ENCODE measurements around the gene TMEM270.
A peak's percentile ranks its signal among the peaks of the same experiment; 100 is the strongest.

The TMEM270 gene

GRCh38 chr7:73887762-73888161 is 26.8 kb downstream of the TMEM270 start:
- no peak for DNase-seq (ENCODE audit: low read depth)

GRCh38 chr7:73888959-73889358 is 28.0 kb downstream of the TMEM270 start:
- no peak for DNase-seq (ENCODE audit: low read depth)

- DNase-seq (ENCODE audit: low read depth), result no peak
These were observed 29.7 kb downstream of the TMEM270 start for GRCh38 chr7:73890555-73891147.

GRCh38 chr7:73891178-73891885 is 30.4 kb downstream of the TMEM270 start:
- DNase-seq (ENCODE audit: low read depth), result no peak

- DNase-seq (ENCODE audit: low read depth), result no peak
These were observed 31.3 kb downstream of the TMEM270 start for GRCh38 chr7:73892003-73892999.

GRCh38 chr7:73893342-73894101 is 32.6 kb downstream of the TMEM270 start:
- DNase-seq (ENCODE audit: low read depth), result no peak

GRCh38 chr7:73894166-73894565 is 33.2 kb downstream of the TMEM270 start:
- no peak for DNase-seq (ENCODE audit: low read depth)

GRCh38 chr7:73894733-73895551 is 34.0 kb downstream of the TMEM270 start:
- peak; percentile 97 for DNase-seq (ENCODE audit: low read depth)

- DNase-seq (ENCODE audit: low read depth), result no peak
These were observed 34.7 kb downstream of the TMEM270 start for GRCh38 chr7:73895626-73896025.

- no peak for DNase-seq (ENCODE audit: low read depth)
These were observed 35.5 kb downstream of the TMEM270 start for GRCh38 chr7:73896454-73896853.

GRCh38 chr7:73899731-73900142 is 38.8 kb downstream of the TMEM270 start:
- DNase-seq (ENCODE audit: low read depth), result peak; percentile 90

- peak; percentile 33 for DNase-seq (ENCODE audit: low read depth)
These were observed 39.3 kb downstream of the TMEM270 start for GRCh38 chr7:73900286-73900685.

GRCh38 chr7:73901231-73901822 is 40.4 kb downstream of the TMEM270 start:
- DNase-seq (ENCODE audit: low read depth), result no peak

- DNase-seq (ENCODE audit: low read depth), result no peak
These were observed 41.1 kb downstream of the TMEM270 start for GRCh38 chr7:73901823-73902597.

GRCh38 chr7:73903321-73904218 is 42.6 kb downstream of the TMEM270 start:
- no peak for DNase-seq (ENCODE audit: low read depth)

GRCh38 chr7:73904219-73905137 is 43.5 kb downstream of the TMEM270 start:
- peak; percentile 50 for DNase-seq (ENCODE audit: low read depth)

GRCh38 chr7:73905360-73905759 is 44.4 kb downstream of the TMEM270 start:
- DNase-seq (ENCODE audit: low read depth), result no peak

- DNase-seq (ENCODE audit: low read depth), result no peak
These were observed 45.9 kb downstream of the TMEM270 start for GRCh38 chr7:73906874-73907273.
